ENCODE measurements around the gene S100A1. TPM values are rescaled to one million over a fixed set of nuclear protein-coding genes. Genes with fewer than 3 reads are reported as not detected.

The S100A1 gene
- total and polyA plus RNA-seq, 10 of the 15 experiments (the other 5 are each of a cell fraction or from before 2014, with no cell fraction given) = 0.13 to 0.29 TPM; not detected in 8

DNA sequence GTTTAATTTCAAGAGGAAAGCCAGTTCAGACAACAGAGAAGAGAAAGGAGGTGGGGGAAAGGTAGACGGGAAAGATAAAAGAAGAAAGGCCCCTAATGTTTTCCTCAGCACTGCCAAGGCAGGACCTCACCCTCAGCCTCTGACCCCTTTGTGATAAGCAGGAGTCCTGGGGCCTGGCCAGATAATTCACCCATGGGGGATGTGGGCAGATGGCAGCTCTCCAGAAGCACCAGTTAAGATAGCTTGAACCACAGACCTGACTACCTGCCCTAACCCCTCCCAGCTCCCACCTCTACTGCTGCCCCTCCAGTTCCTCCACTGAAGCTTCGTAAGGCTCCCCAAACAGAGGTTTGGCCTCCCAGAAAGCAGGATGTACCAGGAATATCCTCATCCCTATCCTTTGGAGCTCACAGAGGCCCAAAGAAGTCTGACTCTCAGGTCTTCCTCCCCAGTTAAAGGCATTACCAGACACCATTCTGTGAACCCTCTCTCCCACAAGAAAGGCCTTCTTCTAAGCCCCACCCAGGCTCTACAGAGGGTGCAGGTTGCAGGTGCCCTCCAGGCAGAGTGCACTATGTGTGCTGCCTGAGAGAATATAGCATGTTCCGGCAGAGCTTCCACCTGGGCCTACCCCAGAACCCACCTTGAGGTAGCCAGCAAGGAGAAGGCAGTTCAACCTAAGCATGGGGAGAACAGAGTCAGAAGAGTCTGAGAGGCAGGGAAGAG is 21.1 kb downstream of the S100A1 start:
- POLR2A ChIA-PET = interaction anchor here (1.7 kb wide), 1 partner anchor 11 kb away, joined by 6 read pairs; no protein-coding TSS in a partner anchor
- Histone ChIP-seq H3K36me3 (ENCODE audit: control insufficient read depth in 2 of 2, insufficient read depth in 2 of 2, low read length in 1 of 2) (peaks cover 10 to 19% of the 10 kb centered on the region in 2 experiments), H3K9ac (ENCODE audit: control insufficient read depth, insufficient read depth, low read length) (no peak overlapping the region), H3K4me3 (no peak overlapping the region), H3K27ac (ENCODE audit: control insufficient read depth, insufficient read depth) (no peak overlapping the region), H3K79me2 (ENCODE audit: control insufficient read depth, insufficient read depth, low read length) (no peaks in the 10 kb centered on the region), H3K27me3 (replicated peaks in 1 of 2; ENCODE audit: control insufficient read depth in 2 of 2, insufficient read depth in 2 of 2, low read length in 1 of 2) (no peaks in the 10 kb centered on the region), H4K20me1 (ENCODE audit: control insufficient read depth, insufficient read depth) (no peaks in the 10 kb centered on the region), H3K4me2 (ENCODE audit: control insufficient read depth, insufficient read depth) (no peak overlapping the region), H3K4me1 (ENCODE audit: control insufficient read depth, insufficient read depth, low read length) (no peaks in the 10 kb centered on the region), H2AFZ (ENCODE audit: control insufficient read depth, low read depth, low read length) (no peak overlapping the region), H3K9me3 (replicated peaks; ENCODE audit: control insufficient read depth, insufficient read depth, low read length) (no peaks in the 10 kb centered on the region)
- in situ Hi-C loops (cut with MboI) = no loop called here
- SMC1A ChIA-PET (ENCODE audit: uncharacterized antibody, unreplicated experiment) = interaction anchor here (1.0 kb wide), 1 partner anchor 14 kb away, joined by 4 read pairs; no protein-coding TSS in a partner anchor
- RAD21 ChIA-PET (ENCODE audit: unreplicated experiment) = no interaction called here
- BruUV-seq (replicated peaks) = no TSS peak
- ATAC-seq = peak; percentile 30
- DNase-seq (ENCODE audit: low read depth, low spot score) = no peak
- CTCF ChIA-PET = no interaction called here
- WGBS (ENCODE audit: insufficient coverage, insufficient replicate concordance, low lambda C conversion rate, missing lambda C conversion rate) = 72% methylated on average over 3 of the region's 3 CpGs
- no peak for FAIRE-seq
- TF ChIP-seq POLR2A (IDR thresholded peaks at IDR 0.05; ENCODE audit: low read depth, low read length) (peak; percentile 49; the same call in 1 of the 2 replicates), BCL11A (IDR thresholded peaks at IDR 0.05; ENCODE audit: low read depth, low read length) (no peak)
- intact Hi-C loops (cut with micrococcal nuclease; ENCODE audit: unreplicated experiment) = no loop called here

DNA sequence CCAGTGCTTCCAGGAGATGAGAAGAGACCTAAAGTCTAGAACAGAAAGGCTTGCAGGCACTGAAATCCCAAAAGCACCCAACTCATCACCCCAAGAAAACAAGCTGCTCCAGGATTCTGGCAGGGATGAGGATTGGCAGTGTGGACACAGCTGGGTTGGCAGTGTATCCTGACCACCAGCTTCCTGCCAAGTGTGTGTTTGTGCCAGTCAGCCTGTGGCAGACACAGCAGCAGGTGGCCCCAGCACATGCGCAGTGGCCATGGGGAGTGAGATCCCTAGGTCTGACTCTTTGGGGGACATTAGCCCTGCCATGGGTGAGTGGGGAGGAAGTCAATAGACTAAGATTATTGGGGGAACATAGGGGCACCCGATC is 21.6 kb downstream of the S100A1 start:
- intact Hi-C loops (cut with micrococcal nuclease; ENCODE audit: unreplicated experiment) = no loop called here
- DNase-seq (ENCODE audit: low read depth, low spot score) (no peak), FAIRE-seq (no peak), ATAC-seq (peak; percentile 27; the same call in 2 of the 3 replicates)
- H3K36me3 ChIP-seq (ENCODE audit: control insufficient read depth in 2 of 2, insufficient read depth in 2 of 2, low read length in 1 of 2) = peaks cover 10 to 17% of the 10 kb centered on the region in 2 experiments
- H4K20me1 ChIP-seq (ENCODE audit: control insufficient read depth, insufficient read depth) = no peaks in the 10 kb centered on the region
- H2AFZ ChIP-seq (ENCODE audit: control insufficient read depth, low read depth, low read length) = no peak overlapping the region
- H3K4me3 ChIP-seq = no peak overlapping the region
- no TSS peak for BruUV-seq (replicated peaks)
- no peak overlapping the region for H3K27ac ChIP-seq (ENCODE audit: control insufficient read depth, insufficient read depth)
- H3K4me1 ChIP-seq (ENCODE audit: control insufficient read depth, insufficient read depth, low read length) = no peaks in the 10 kb centered on the region
- ChIA-PET CTCF (no interaction called here), POLR2A (interaction anchor here (0.5 to 1.7 kb wide), 2 partner anchors 12 to 25 kb away, joined by 6 to 7 read pairs; no protein-coding TSS in a partner anchor), SMC1A (ENCODE audit: uncharacterized antibody, unreplicated experiment) (no interaction called here), RAD21 (ENCODE audit: unreplicated experiment) (no interaction called here)
- no peak for TF ChIP-seq ZZZ3 (IDR thresholded peaks at IDR 0.05; ENCODE audit: control insufficient read depth, insufficient read length, low read depth)
- TF ChIP-seq POLR2A (IDR thresholded peaks at IDR 0.05; ENCODE audit: low read depth, low read length) = peak; percentile 66; the same call in 1 of the 2 replicates
- no peak overlapping the region for H3K4me2 ChIP-seq (ENCODE audit: control insufficient read depth, insufficient read depth)
- H3K9ac ChIP-seq (ENCODE audit: control insufficient read depth, insufficient read depth, low read length) = no peak overlapping the region
- in situ Hi-C loops (cut with MboI) = no loop called here
- H3K79me2 ChIP-seq (ENCODE audit: control insufficient read depth, insufficient read depth, low read length) = no peaks in the 10 kb centered on the region
- no peaks in the 10 kb centered on the region for H3K27me3 ChIP-seq (replicated peaks in 1 of 2; ENCODE audit: control insufficient read depth in 2 of 2, insufficient read depth in 2 of 2, low read length in 1 of 2)
- no peaks in the 10 kb centered on the region for H3K9me3 ChIP-seq (replicated peaks; ENCODE audit: control insufficient read depth, insufficient read depth, low read length)
- WGBS (ENCODE audit: insufficient coverage, insufficient replicate concordance, low lambda C conversion rate, missing lambda C conversion rate) = 69% methylated on average over 2 of the region's 2 CpGs
